NCI-H748 (cell line): ENCODE measurements around the gene OR5K2.

Experiments used
- DNase-seq: peaks from one replicate; lab custom pipeline; 2025; ENCODE audit not compliant: unreplicated experiment; lab: John Stamatoyannopoulos, UW

The OR5K2 gene

DNA sequence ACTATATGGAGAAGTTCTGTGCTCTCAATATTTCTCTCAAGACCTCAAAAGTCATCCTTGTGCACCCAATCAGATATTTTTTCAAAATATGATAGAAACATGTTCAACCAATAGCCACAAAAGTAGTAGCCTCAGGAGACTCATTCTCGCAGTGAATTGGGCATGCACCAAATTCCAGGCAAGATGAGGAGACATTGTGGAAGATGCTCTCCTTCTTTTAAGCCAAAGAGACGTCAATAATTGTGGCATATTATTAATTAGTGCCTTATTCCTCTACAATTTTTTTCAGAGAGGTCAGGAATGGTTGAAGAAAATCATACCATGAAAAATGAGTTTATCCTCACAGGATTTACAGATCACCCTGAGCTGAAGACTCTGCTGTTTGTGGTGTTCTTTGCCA lies at the start of gene OR5K2:
OR5K2 (plus strand) TSS at position 301 of the 400 bp plus-strand sequence; CDS start at position 301, 0 bp downstream.
- no peak for DNase-seq

GRCh38 chr3:98449606-98450193 lies 47.8 kb upstream of the OR5K2 start:
- no peak for DNase-seq

DNA sequence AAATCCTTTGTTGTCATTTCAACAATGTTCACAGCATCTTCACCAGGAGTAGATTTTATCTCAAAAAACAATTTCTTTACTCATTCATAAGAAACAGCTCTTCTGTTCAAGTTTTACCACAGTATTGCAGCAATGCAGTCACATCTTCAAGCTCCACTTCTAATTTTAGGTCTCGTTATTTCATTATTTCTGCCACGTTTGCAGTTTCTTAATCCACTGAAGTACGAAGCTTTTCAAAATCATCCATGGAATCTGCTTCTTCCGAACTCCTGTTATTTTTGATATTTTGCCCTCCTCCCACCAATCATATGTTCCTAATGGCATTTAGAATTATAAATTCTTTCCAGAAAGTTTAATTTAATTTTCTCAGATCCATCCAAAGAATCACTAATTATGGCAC lies 47.1 kb upstream of the OR5K2 start:
- no peak for DNase-seq

- no peak for DNase-seq
Measured at GRCh38 chr3:98453827-98454226, 43.7 kb upstream of the OR5K2 start.

GRCh38 chr3:98454929-98455328 lies 42.6 kb upstream of the OR5K2 start:
- no peak for DNase-seq

DNA sequence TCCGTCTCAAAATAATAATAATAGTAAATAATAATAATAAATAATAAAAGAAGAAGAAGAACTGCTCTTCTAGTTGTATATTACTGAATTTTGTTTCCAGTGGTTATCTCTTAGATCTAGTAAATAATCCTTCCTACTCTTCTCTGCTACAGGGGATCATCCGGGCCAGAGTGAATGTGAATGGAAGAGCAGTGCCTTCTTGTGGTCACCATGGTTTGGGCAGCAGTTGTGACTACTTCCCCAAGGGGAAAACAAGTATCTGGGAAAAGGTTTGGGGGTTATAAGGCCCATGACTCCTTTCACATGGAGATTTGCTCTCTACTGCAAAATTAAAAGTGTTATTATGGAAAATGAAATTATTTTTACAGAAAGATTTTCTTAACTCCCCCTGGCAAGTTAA lies 39.9 kb upstream of the OR5K2 start:
- DNase-seq, result no peak

DNA sequence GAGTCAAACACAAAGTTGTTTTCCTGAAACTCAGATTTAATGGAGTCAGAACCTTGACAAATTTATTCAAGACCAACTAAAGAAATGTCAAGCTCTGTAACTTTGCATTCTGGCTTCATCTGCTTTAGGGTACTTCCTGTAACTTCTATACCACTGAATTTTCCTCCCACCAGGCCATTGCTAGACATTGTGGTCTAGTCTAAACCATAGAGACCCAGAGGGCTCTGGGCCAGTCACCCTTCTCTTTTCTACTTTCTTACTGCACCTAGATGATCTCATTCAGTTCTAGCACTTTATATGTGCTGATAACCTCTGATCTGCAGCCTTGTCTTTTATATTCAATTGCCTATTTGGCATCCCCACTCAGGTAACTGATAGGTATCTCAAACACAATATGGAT lies 37.3 kb upstream of the OR5K2 start:
- DNase-seq, result no peak

DNA sequence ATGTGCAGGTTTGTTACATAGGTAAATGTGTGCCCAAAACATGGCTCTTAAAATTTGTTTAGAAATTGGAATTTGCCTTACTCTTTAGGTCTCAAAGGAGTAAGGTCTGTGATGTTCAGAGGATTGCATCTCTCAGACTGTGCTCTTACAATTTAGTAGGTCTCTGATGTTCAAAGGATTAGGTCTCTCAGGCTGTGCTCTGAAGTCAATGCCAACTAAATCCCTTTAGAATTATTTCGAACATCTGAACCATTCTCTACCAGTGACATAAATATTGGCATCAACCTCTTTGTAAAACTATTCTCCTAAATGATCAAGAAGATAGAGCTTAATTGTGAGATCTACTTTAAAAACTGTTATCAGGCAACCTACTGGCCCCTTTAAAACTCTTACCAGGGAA lies 34.6 kb upstream of the OR5K2 start, which contains the start of gene OR5K1:
OR5K1 (plus strand) TSS at position 301 of the 400 bp plus-strand sequence. CDS start 6,376 bp downstream, outside the sequence.
- DNase-seq, result no peak

DNA sequence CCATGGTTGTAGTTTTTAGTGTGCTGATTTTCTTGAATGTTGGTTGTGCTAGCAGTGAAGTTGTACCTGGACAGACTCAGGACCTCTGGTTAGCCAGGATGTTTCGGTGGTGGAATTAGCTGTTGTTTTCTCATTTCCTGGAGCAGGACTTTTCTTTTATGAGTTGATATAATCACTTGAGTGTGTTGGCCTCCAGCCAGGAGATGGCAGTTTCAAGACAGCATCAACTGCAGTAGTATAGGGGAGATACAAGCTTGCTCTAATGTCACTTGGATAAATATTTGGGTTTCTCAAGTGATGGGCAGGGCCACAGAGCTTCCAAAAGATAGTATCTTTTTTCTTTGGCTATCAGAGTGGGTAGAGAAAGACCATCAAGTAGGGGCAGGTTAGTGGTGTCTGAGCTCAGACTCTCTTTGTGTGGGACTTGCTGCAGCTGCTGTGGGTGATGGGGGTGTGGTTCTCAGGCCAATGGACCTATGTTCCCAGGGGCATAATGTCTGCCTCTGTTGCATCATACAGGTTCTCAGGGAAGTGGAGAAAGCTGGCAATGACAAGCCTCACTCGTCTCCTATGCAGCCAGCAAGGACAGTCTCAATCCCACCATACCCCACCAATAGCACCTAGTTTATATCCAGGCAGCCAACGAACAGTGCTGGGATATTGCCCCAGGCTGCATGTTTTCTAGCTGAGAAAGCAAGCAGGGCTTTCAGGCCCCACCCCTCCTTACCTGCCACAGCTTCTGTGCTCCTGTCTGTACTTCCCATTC lies 14.6 kb upstream of the OR5K2 start:
- no peak for DNase-seq

GRCh38 chr3:98483626-98484025 lies 13.9 kb upstream of the OR5K2 start:
- DNase-seq, result no peak

GRCh38 chr3:98500019-98500418 lies 2.5 kb downstream of the OR5K2 start:
- DNase-seq, result no peak

DNA sequence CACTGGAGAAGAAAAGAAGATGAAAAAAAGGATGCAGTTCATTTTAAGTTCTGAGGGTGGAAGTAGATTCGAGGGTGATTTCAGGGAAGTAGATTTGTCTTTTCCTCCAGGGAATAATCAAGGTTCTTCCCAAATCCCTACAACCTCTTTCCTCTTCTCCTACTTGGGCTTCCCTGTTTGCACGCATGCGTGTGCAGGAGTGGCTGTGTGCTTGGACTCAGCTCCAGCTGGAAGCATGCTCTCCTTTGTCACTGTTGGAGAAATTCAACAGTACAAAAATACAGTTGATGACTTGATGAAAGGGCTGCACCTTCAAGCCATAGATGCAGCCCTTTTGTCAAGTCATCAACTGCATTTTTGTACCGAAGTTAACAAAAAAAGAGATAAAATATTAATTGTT lies 3.8 kb downstream of the OR5K2 start:
- DNase-seq, result no peak

- no peak for DNase-seq
Measured at GRCh38 chr3:98501863-98502576, 4.5 kb downstream of the OR5K2 start.

DNA sequence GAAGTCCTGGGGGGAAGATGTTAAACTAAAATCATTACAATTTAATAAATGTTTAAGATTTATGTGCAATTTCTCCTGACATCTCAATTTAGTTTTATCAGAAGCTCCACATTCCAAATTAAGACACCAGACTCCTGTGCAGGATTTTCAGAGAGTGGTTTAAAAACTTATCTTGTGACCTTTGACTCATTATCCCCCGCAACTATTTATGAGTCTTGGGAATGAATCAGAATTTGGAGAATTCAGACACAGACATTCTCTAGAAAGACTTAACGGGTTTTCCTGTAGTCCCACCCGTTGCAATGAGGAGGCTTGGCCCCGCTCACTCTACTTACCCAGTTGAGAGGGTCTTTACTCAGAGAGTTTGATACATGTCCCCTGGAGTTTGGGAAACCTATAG lies 7.1 kb downstream of the OR5K2 start:
- DNase-seq, result no peak

GRCh38 chr3:98508582-98508981 lies 11.1 kb downstream of the OR5K2 start:
- no peak for DNase-seq

DNA sequence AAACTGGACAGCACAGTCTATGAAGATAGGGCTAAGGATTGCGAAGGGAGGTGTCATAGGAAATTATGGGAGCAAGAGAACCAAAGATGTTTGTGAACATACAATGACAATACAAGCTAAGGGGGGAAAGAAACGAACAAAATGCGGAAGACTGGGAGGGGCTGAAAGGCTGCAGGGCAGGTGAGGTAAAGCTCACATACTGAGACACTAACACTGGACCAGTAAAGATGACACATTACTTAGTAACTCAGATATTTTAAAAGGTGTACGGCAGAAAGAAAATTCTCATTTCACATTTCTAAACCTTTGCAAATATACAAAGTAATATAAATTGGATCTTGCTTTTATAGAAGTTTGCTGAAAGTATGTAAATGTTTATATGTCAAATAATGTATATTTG lies 15.1 kb downstream of the OR5K2 start:
- no peak for DNase-seq

- no peak for DNase-seq
Measured at GRCh38 chr3:98513091-98513511, 15.6 kb downstream of the OR5K2 start.

DNA sequence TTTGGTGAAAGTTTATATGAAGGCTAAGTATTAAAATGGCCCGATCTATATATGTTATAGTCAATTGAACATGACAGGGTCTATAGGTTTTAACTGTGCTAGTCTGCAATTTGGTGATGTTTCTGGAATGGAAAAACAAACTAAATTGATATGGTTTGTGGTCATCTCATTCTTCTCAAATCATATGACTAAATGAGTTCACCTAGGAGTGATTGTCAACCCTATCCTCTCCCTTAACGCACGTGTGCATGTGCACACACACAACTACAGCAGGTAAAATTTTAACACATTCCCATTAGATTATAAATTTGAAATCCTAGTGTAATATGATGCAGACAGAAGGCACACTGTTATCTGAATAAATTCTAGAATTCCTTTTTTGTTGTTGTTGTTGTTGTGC lies 16.3 kb downstream of the OR5K2 start:
- no peak for DNase-seq

DNA sequence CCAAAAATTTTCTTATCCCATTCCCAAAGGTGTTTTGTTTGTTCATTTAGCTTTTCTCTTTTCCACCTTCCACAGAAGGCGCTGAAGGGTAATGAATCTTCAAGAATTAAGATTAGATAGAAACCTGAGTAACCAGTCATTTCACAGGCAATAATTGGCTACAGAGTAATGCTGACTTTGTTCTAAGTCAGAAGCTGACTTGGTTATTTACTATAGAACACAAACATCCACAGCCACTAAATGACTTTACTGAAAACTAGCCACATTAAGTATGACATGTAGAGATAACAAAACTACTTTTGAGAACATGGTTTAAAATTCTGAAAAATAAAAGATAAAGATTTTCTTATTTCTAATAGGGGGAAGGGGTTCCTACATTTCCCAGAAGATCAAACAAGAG lies 17.5 kb downstream of the OR5K2 start:
- DNase-seq, result no peak

DNA sequence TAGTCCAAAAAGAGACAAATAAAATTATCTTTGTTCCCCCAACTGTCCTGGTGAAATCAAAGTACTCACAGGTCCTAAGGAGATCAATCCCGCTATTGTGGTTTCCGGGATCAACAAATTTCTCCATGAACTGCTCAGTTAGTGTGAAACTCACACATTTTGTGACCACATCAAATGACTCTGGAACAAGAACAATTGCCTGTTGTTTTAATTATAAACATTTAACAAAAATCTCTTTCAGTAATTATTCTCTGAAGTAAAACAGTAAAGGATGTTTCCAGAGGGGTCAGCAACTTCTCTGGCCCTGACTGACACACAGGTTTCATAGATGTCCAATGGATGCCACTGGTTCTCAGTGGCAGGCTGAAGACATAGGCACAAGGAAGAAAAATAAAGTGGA lies 21.3 kb downstream of the OR5K2 start:
- DNase-seq, result no peak

- no peak for DNase-seq
Measured at GRCh38 chr3:98519351-98519750, 21.9 kb downstream of the OR5K2 start.

DNA sequence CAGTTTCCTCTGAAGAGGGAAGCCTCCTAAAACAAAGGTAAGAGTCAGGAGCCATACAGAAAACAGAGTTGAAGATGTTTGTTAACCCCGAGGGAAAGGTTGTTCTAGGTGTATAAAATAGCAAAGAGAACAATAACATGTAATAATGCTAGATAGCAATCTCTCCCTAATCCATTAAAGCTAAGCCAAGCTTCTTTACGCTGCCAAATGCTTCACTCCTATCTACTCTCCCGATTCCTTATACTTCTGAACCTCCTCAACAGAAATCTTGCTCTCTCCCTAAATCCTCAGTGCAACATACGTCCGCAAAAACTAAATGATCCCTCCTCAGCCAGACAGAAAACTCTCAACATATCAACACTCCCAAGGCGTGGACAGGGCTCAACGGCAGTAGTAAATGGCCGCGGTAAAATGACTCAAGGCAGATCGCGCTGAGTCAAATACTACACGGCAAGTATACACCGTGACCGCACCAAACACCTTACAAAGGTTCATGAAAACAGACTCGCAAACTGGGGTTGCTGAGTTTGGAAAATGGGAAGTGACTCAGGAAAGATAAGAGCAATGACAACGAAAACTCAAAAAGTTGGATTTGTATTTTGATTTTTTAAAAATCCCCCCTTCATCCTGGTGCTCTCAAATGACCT lies 24.5 kb downstream of the OR5K2 start:
- DNase-seq, result peak; percentile 48
